Measurements from ENCODE around the gene RNPS1. TPM values are rescaled to one million over a fixed set of nuclear protein-coding genes. Genes with fewer than 3 reads are reported as not detected.

Gene RNPS1
- total and polyA plus RNA-seq, 2 experiments from 2014 or later = 315 to 384 TPM

DNA sequence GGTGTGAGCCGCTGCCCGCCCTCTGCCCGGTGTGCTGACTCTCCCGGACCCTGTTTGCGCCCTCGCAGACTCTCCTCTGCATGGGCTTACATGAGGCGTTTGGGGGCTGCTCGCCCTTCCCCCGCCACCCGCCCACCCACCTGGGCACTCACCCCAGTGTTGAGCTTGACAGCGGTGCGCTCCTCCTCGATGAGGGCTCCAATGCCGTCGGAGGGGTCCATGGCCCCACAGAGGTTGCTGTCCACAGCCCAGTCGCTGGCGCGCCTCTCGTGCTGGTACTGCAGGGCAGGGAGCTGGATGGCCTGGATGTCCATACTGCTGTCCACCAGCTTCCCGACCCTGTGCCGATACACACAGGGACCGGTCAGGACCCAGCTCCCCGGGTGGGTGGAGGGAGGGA, 21.4 kb upstream of the RNPS1 start:
- Mint-ChIP-seq H3K4me3 (no peak overlapping the region), H3K27me3 (ENCODE audit: insufficient read depth, low read depth, poor library complexity) (peaks cover 2% of the 10 kb centered on the region), H3K27ac (no peak overlapping the region), H3K36me3 (ENCODE audit: low read depth) (no peaks in the 10 kb centered on the region), H3K9me3 (no peaks in the 10 kb centered on the region), H3K4me1 (no peaks in the 10 kb centered on the region)
- no peaks in the 10 kb centered on the region for H3K9me2 ChIP-seq (ENCODE audit: insufficient read depth)
- no peak for TF ChIP-seq EZH2phosphoT487 (IDR thresholded peaks at IDR 0.05; ENCODE audit: unreplicated experiment)
- TF ChIP-seq ZNF331 (CRISPR knock-in tag; IDR thresholded peaks at IDR 0.05; ENCODE audit: low read depth) = no peak
- TF ChIP-seq, protein P1, sequence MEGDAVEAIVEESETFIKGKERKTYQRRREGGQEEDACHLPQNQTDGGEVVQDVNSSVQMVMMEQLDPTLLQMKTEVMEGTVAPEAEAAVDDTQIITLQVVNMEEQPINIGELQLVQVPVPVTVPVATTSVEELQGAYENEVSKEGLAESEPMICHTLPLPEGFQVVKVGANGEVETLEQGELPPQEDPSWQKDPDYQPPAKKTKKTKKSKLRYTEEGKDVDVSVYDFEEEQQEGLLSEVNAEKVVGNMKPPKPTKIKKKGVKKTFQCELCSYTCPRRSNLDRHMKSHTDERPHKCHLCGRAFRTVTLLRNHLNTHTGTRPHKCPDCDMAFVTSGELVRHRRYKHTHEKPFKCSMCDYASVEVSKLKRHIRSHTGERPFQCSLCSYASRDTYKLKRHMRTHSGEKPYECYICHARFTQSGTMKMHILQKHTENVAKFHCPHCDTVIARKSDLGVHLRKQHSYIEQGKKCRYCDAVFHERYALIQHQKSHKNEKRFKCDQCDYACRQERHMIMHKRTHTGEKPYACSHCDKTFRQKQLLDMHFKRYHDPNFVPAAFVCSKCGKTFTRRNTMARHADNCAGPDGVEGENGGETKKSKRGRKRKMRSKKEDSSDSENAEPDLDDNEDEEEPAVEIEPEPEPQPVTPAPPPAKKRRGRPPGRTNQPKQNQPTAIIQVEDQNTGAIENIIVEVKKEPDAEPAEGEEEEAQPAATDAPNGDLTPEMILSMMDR (conservative IDR thresholded peaks at IDR 0.05; ENCODE audit: low read depth in 2 of 2) = no peak
- TF ChIP-seq ZNF114 (CRISPR knock-in tag; IDR thresholded peaks at IDR 0.05) = no peak
- no peak for TF ChIP-seq CREB1 (CRISPR knock-in tag; IDR thresholded peaks at IDR 0.05; ENCODE audit: low read depth)
- H4K20me1 ChIP-seq (replicated peaks; ENCODE audit: insufficient read depth) = no peaks in the 10 kb centered on the region
- no peak overlapping the region for H3K4me2 ChIP-seq
- H3K27me3 ChIP-seq (ENCODE audit: insufficient read depth) = no peaks in the 10 kb centered on the region
- DNase-seq (ENCODE audit: low spot score) (no peak), ATAC-seq (no peak)
- H3K4me3 ChIP-seq = no peak overlapping the region
- no peaks in the 10 kb centered on the region for H3K36me3 ChIP-seq (ENCODE audit: insufficient read depth)
- H2AFZ ChIP-seq = no peak overlapping the region
- no peak overlapping the region for H3K27ac ChIP-seq (ENCODE audit: low read depth)
- no peaks in the 10 kb centered on the region for H3K79me2 ChIP-seq (replicated peaks; ENCODE audit: insufficient read depth)
- no peaks in the 10 kb centered on the region for H3F3A ChIP-seq (replicated peaks; ENCODE audit: low read depth)
- no peaks in the 10 kb centered on the region for H3K4me1 ChIP-seq (ENCODE audit: insufficient read depth)

GRCh38 chr16:2288726-2289125, 20.8 kb upstream of the RNPS1 start:
- Mint-ChIP-seq H3K36me3 (ENCODE audit: low read depth) (no peaks in the 10 kb centered on the region; the same call in 2 of the 3 replicates), H3K9me3 (no peaks in the 10 kb centered on the region), H3K4me1 (no peaks in the 10 kb centered on the region), H3K27ac (no peak overlapping the region), H3K27me3 (ENCODE audit: insufficient read depth, low read depth, poor library complexity) (peaks cover 2% of the 10 kb centered on the region), H3K4me3 (no peak overlapping the region)
- Histone ChIP-seq H3K36me3 (ENCODE audit: insufficient read depth) (no peaks in the 10 kb centered on the region), H3K4me3 (no peak overlapping the region), H3K9me2 (ENCODE audit: insufficient read depth) (no peaks in the 10 kb centered on the region), H3K27me3 (ENCODE audit: insufficient read depth) (no peaks in the 10 kb centered on the region), H3F3A (replicated peaks; ENCODE audit: low read depth) (no peaks in the 10 kb centered on the region), H3K4me1 (ENCODE audit: insufficient read depth) (no peaks in the 10 kb centered on the region), H4K20me1 (replicated peaks; ENCODE audit: insufficient read depth) (no peaks in the 10 kb centered on the region), H3K4me2 (no peak overlapping the region), H3K79me2 (replicated peaks; ENCODE audit: insufficient read depth) (no peaks in the 10 kb centered on the region), H3K27ac (ENCODE audit: low read depth) (no peak overlapping the region), H2AFZ (no peak overlapping the region)
- DNase-seq (ENCODE audit: low spot score) (no peak), ATAC-seq (no peak)
- TF ChIP-seq STAT1 (IDR thresholded peaks at IDR 0.05; ENCODE audit: unreplicated experiment) = no peak
- no peak for TF ChIP-seq NANOG (IDR thresholded peaks at IDR 0.05; ENCODE audit: borderline replicate concordance)
- TF ChIP-seq, protein P1 (conservative IDR thresholded peaks at IDR 0.05; ENCODE audit: low read depth in 2 of 2) = no peak
- no peak for TF ChIP-seq POLR2AphosphoS5 (IDR thresholded peaks at IDR 0.05; ENCODE audit: low read depth)
- TF ChIP-seq CREB1 (CRISPR knock-in tag; IDR thresholded peaks at IDR 0.05; ENCODE audit: low read depth) = no peak
- TF ChIP-seq EZH2 (IDR thresholded peaks at IDR 0.05; ENCODE audit: low read depth, unreplicated experiment) = no peak
- TF ChIP-seq ETS1 (IDR thresholded peaks at IDR 0.05) = no peak
- no peak for TF ChIP-seq EZH2phosphoT487 (IDR thresholded peaks at IDR 0.05; ENCODE audit: unreplicated experiment)
- TF ChIP-seq, protein P2, sequence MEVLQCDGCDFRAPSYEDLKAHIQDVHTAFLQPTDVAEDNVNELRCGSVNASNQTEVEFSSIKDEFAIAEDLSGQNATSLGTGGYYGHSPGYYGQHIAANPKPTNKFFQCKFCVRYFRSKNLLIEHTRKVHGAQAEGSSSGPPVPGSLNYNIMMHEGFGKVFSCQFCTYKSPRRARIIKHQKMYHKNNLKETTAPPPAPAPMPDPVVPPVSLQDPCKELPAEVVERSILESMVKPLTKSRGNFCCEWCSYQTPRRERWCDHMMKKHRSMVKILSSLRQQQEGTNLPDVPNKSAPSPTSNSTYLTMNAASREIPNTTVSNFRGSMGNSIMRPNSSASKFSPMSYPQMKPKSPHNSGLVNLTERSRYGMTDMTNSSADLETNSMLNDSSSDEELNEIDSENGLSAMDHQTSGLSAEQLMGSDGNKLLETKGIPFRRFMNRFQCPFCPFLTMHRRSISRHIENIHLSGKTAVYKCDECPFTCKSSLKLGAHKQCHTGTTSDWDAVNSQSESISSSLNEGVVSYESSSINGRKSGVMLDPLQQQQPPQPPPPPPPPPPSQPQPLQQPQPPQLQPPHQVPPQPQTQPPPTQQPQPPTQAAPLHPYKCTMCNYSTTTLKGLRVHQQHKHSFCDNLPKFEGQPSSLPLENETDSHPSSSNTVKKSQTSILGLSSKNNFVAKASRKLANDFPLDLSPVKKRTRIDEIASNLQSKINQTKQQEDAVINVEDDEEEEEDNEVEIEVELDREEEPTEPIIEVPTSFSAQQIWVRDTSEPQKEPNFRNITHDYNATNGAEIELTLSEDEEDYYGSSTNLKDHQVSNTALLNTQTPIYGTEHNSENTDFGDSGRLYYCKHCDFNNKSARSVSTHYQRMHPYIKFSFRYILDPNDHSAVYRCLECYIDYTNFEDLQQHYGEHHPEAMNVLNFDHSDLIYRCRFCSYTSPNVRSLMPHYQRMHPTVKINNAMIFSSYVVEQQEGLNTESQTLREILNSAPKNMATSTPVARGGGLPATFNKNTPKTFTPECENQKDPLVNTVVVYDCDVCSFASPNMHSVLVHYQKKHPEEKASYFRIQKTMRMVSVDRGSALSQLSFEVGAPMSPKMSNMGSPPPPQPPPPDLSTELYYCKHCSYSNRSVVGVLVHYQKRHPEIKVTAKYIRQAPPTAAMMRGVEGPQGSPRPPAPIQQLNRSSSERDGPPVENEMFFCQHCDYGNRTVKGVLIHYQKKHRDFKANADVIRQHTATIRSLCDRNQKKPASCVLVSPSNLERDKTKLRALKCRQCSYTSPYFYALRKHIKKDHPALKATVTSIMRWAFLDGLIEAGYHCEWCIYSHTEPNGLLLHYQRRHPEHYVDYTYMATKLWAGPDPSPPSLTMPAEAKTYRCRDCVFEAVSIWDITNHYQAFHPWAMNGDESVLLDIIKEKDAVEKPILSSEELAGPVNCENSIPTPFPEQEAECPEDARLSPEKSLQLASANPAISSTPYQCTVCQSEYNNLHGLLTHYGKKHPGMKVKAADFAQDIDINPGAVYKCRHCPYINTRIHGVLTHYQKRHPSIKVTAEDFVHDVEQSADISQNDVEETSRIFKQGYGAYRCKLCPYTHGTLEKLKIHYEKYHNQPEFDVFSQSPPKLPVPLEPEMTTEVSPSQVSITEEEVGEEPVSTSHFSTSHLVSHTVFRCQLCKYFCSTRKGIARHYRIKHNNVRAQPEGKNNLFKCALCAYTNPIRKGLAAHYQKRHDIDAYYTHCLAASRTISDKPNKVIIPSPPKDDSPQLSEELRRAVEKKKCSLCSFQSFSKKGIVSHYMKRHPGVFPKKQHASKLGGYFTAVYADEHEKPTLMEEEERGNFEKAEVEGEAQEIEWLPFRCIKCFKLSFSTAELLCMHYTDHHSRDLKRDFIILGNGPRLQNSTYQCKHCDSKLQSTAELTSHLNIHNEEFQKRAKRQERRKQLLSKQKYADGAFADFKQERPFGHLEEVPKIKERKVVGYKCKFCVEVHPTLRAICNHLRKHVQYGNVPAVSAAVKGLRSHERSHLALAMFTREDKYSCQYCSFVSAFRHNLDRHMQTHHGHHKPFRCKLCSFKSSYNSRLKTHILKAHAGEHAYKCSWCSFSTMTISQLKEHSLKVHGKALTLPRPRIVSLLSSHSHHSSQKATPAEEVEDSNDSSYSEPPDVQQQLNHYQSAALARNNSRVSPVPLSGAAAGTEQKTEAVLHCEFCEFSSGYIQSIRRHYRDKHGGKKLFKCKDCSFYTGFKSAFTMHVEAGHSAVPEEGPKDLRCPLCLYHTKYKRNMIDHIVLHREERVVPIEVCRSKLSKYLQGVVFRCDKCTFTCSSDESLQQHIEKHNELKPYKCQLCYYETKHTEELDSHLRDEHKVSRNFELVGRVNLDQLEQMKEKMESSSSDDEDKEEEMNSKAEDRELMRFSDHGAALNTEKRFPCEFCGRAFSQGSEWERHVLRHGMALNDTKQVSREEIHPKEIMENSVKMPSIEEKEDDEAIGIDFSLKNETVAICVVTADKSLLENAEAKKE (CRISPR knock-in tag; IDR thresholded peaks at IDR 0.05) = no peak
- TF ChIP-seq ZNF331 (CRISPR knock-in tag; IDR thresholded peaks at IDR 0.05; ENCODE audit: low read depth) = no peak

Data from GM23338 (cell line).